Suprapubic skin (tissue), 4 donors: ENCODE results near the gene SMYD3.

Source experiments
- CTCF ChIP-seq, 2 donors: fragments of 200-600 bp in 1 of 2; fragments of 450-650 bp in 1 of 2; sonication (generic) in 1 of 2; IDR thresholded peaks; one replicate each; pipeline ENCODE4 v1.5.1; 2016 to 2019; ENCODE audit warnings: antibody characterized with exemption in 2 of 2, mild to moderate bottlenecking in 1 of 2, moderate library complexity in 1 of 2
- EP300 ChIP-seq: sonication (generic); formaldehyde crosslinking; IDR thresholded peaks from one replicate; pipeline ENCODE4 v1.6.1; 2017; ENCODE audit warnings: antibody characterized with exemption
- POLR2A ChIP-seq, 2 donors: fragments of 450-650 bp; IDR thresholded peaks; one replicate each; pipeline ENCODE4 v1.6.1; 2017; ENCODE audit warnings: antibody characterized with exemption in 2 of 2, mild to moderate bottlenecking in 2 of 2, moderate library complexity in 2 of 2
- POLR2AphosphoS5 ChIP-seq, 3 donors: sonication (generic); formaldehyde crosslinking; IDR thresholded peaks; one replicate each; pipeline ENCODE4 v1.6.1; 2017; ENCODE audit warnings: antibody characterized with exemption in 3 of 3

- no peak for TF ChIP-seq EP300
- TF ChIP-seq CTCF (IDR thresholded peaks at IDR 0.05): no peak
- no peak for TF ChIP-seq POLR2A (IDR thresholded peaks at IDR 0.05)
- no peak for TF ChIP-seq POLR2AphosphoS5 (IDR thresholded peaks at IDR 0.05)
Measured at GRCh38 chr1:246145900-246146299, 361.2 kb downstream of the SMYD3 start.
